ENCODE results near the gene GCN1. TPM values are rescaled to one million over a fixed set of nuclear protein-coding genes. Genes with fewer than 3 reads are reported as not detected.

Gene GCN1
- total RNA-seq, 1 donor from 2014 or later: 123 TPM

GRCh38 chr12:120235369-120236323 lies 41.1 kb upstream of the GCN1 start:
- H3K9ac ChIP-seq (ENCODE audit: low read length): peak overlapping the region; percentile 62
- peaks cover 90% of the 10 kb centered on the region for H3K79me2 ChIP-seq (ENCODE audit: insufficient read depth, low read length)

GRCh38 chr12:120234643-120235368 lies 40.3 kb upstream of the GCN1 start:
- no peaks in the 10 kb centered on the region for H3K27me3 ChIP-seq (ENCODE audit: insufficient read depth, low read length)
- Mint-ChIP-seq H3K27me3 (ENCODE audit: low read depth, unreplicated experiment) (no peaks in the 10 kb centered on the region), H3K4me1 (ENCODE audit: low read depth, unreplicated experiment) (peaks cover 78% of the 10 kb centered on the region), H3K27ac (ENCODE audit: unreplicated experiment) (peak overlapping the region; percentile 94), H3K9me3 (ENCODE audit: unreplicated experiment) (no peaks in the 10 kb centered on the region), H3K4me3 (ENCODE audit: unreplicated experiment) (peak overlapping the region; percentile 57), H3K36me3 (ENCODE audit: low read depth, unreplicated experiment) (peaks cover 5% of the 10 kb centered on the region)
- H3K4me2 ChIP-seq (ENCODE audit: low read length): peak overlapping the region; percentile 65
- peak overlapping the region; percentile 99 for H3K27ac ChIP-seq (ENCODE audit: low read depth, low read length)
- H3K36me3 ChIP-seq (ENCODE audit: insufficient read depth, low read length): no peaks in the 10 kb centered on the region
- FAIRE-seq: peak; percentile 75
- H3K4me1 ChIP-seq (ENCODE audit: insufficient read depth, low read length): peaks cover 87% of the 10 kb centered on the region
- TF ChIP-seq EZH2 (IDR thresholded peaks at IDR 0.05; ENCODE audit: insufficient read depth, low read length) (no peak), CTCF (IDR thresholded peaks at IDR 0.05; ENCODE audit: insufficient read depth, low read depth, low read length) (peak; percentile 48)
- H3K4me3 ChIP-seq (ENCODE audit: insufficient read depth, low read depth, low read length): peak overlapping the region; percentile 12
- peaks cover 87% of the 10 kb centered on the region for H3K79me2 ChIP-seq (ENCODE audit: insufficient read depth, low read length)
- no peaks in the 10 kb centered on the region for H3K9me3 ChIP-seq (ENCODE audit: insufficient read depth, low read depth, low read length)
- DNase-seq (ENCODE audit: low read depth): peak; percentile 97
- H4K20me1 ChIP-seq (ENCODE audit: insufficient read depth, low read length): peaks cover 17% of the 10 kb centered on the region
- peak overlapping the region; percentile 62 for H3K9ac ChIP-seq (ENCODE audit: low read length)
- no peak overlapping the region for H2AFZ ChIP-seq (ENCODE audit: low read depth, low read length)

More at GRCh38 chr12:120235369-120236323, 41.1 kb upstream of the GCN1 start:
- Histone ChIP-seq H3K4me1 (ENCODE audit: insufficient read depth, low read length) (peaks cover 81% of the 10 kb centered on the region), H3K9me3 (ENCODE audit: insufficient read depth, low read depth, low read length) (no peaks in the 10 kb centered on the region), H3K4me2 (ENCODE audit: low read length) (peak overlapping the region; percentile 65), H3K27me3 (ENCODE audit: insufficient read depth, low read length) (no peaks in the 10 kb centered on the region), H2AFZ (ENCODE audit: low read depth, low read length) (no peak overlapping the region), H3K36me3 (ENCODE audit: insufficient read depth, low read length) (no peaks in the 10 kb centered on the region), H3K4me3 (ENCODE audit: insufficient read depth, low read depth, low read length) (peak overlapping the region; percentile 12), H3K27ac (ENCODE audit: low read depth, low read length) (peak overlapping the region; percentile 99), H4K20me1 (ENCODE audit: insufficient read depth, low read length) (peaks cover 25% of the 10 kb centered on the region)
- TF ChIP-seq EZH2 (IDR thresholded peaks at IDR 0.05; ENCODE audit: insufficient read depth, low read length) (no peak), CTCF (IDR thresholded peaks at IDR 0.05; ENCODE audit: insufficient read depth, low read depth, low read length) (peak; percentile 16)
- DNase-seq (ENCODE audit: low read depth) (no peak), FAIRE-seq (no peak)
- peak overlapping the region; percentile 94 for H3K27ac Mint-ChIP-seq (ENCODE audit: unreplicated experiment)
- peaks cover 5% of the 10 kb centered on the region for H3K36me3 Mint-ChIP-seq (ENCODE audit: low read depth, unreplicated experiment)
- peaks cover 79% of the 10 kb centered on the region for H3K4me1 Mint-ChIP-seq (ENCODE audit: low read depth, unreplicated experiment)
- H3K9me3 Mint-ChIP-seq (ENCODE audit: unreplicated experiment): no peaks in the 10 kb centered on the region
- H3K27me3 Mint-ChIP-seq (ENCODE audit: low read depth, unreplicated experiment): no peaks in the 10 kb centered on the region
- H3K4me3 Mint-ChIP-seq (ENCODE audit: unreplicated experiment): peak overlapping the region; percentile 27
